CD14-positive monocyte (primary cell): ENCODE measurements around the gene RNASEL. TPM values are rescaled to one million over a fixed set of nuclear protein-coding genes. Genes with fewer than 3 reads are reported as not detected.

Experiments used
- DNase-seq, 3 donors: peaks; one replicate each; pipeline ENCODE4 v3.0.0-alpha.2; 2011 to 2022
- H2AFZ ChIP-seq: 2 replicates; pipeline ENCODE4 v1.6.0; 2012; ENCODE audit warnings: mild to moderate bottlenecking, low read depth, low read length, inconsistent platforms; ENCODE audit not compliant: insufficient read depth, poor library complexity, severe bottlenecking
- H3K27ac ChIP-seq, 2 donors: 1 replicate in 1 of 2; 2 replicates in 1 of 2; pipeline ENCODE4 v1.5.1; 2012 to 2013; ENCODE audit warnings: low read length in 2 of 2, control low read depth in 1 of 2, inconsistent platforms in 1 of 2, low read depth in 1 of 2, mild to moderate bottlenecking in 1 of 2
- H3K27me3 ChIP-seq, 2 donors: one replicate each; pipeline versions ENCODE4 v1.6.0 to v1.6.1; 2011 to 2013; ENCODE audit warnings: low read length in 2 of 2; ENCODE audit not compliant: control insufficient read depth in 2 of 2, insufficient read depth in 2 of 2
- H3K36me3 ChIP-seq, 2 donors: replicated peaks in 1 of 2; 1 replicate in 1 of 2; 2 replicates in 1 of 2; pipeline versions ENCODE4 v1.5.1 to v1.6.1; 2012 to 2013; ENCODE audit warnings: low read length in 2 of 2, control low read depth in 1 of 2, inconsistent platforms in 1 of 2, mild to moderate bottlenecking in 1 of 2; ENCODE audit not compliant: insufficient read depth in 2 of 2, control insufficient read depth in 1 of 2
- H3K4me1 ChIP-seq, 2 donors: 1 replicate in 1 of 2; 2 replicates in 1 of 2; pipeline versions ENCODE4 v1.5.1 to v1.6.1; 2012 to 2013; ENCODE audit warnings: low read length in 2 of 2, control low read depth in 1 of 2, inconsistent platforms in 1 of 2, mild to moderate bottlenecking in 1 of 2, moderate library complexity in 1 of 2; ENCODE audit not compliant: insufficient read depth in 2 of 2, control insufficient read depth in 1 of 2
- H3K4me2 ChIP-seq: replicated peaks from 2 replicates; pipeline ENCODE3; 2012; ENCODE audit warnings: low read length, moderate library complexity, mild to moderate bottlenecking; ENCODE audit not compliant: poor library complexity, severe bottlenecking; ENCODE audit errors: extremely low read depth
- H3K4me3 ChIP-seq, 3 experiments: fragments of 200-600 bp in 1 of 3; sonication (generic) in 1 of 3; replicated peaks in 1 of 3; 1 replicate in 2 of 3; 2 replicates in 1 of 3; pipeline ENCODE4 v1.5.1; 2011 to 2013; ENCODE audit warnings: low read length in 3 of 3, mild to moderate bottlenecking in 3 of 3, control low read depth in 2 of 3, low read depth in 2 of 3, inconsistent platforms in 1 of 3, moderate library complexity in 1 of 3
- H3K79me2 ChIP-seq: 2 replicates; pipeline ENCODE4 v1.6.0; 2012; ENCODE audit warnings: mild to moderate bottlenecking, control low read depth, inconsistent platforms, low read length, moderate library complexity; ENCODE audit not compliant: insufficient read depth
- H3K9ac ChIP-seq: 2 replicates; pipeline ENCODE4 v1.6.0; 2017; ENCODE audit warnings: low read length, mild to moderate bottlenecking; ENCODE audit not compliant: insufficient read depth, poor library complexity, severe bottlenecking
- H3K9me3 ChIP-seq, 2 donors: replicated peaks in 1 of 2; 1 replicate in 1 of 2; 2 replicates in 1 of 2; pipeline versions ENCODE4 v1.5.1 to v1.6.1; 2012 to 2013; ENCODE audit warnings: low read length in 2 of 2, control low read depth in 1 of 2; ENCODE audit not compliant: control insufficient read depth in 1 of 2, insufficient read depth in 1 of 2
- H4K20me1 ChIP-seq: 2 replicates; pipeline ENCODE4 v1.6.0; 2012; ENCODE audit warnings: mild to moderate bottlenecking, low read length, control low read depth, moderate library complexity; ENCODE audit not compliant: insufficient read depth
- H3K27ac Mint-ChIP-seq, 7 donors: one replicate each; pipeline ENCODE4 v1.8.0; 2020; ENCODE audit warnings: mild to moderate bottlenecking in 7 of 7, mixed read lengths in 7 of 7, moderate library complexity in 6 of 7, inconsistent platforms in 2 of 7
- H3K27me3 Mint-ChIP-seq, 3 donors: one replicate each; pipeline ENCODE4 v1.8.0; 2021 to 2022; ENCODE audit warnings: low read depth in 3 of 3, mild to moderate bottlenecking in 3 of 3, mixed read lengths in 3 of 3, moderate library complexity in 3 of 3, inconsistent platforms in 1 of 3
- H3K36me3 Mint-ChIP-seq, 2 donors: one replicate each; pipeline ENCODE4 v1.8.0; 2020; ENCODE audit warnings: mixed read lengths in 2 of 2, inconsistent platforms in 1 of 2, mild to moderate bottlenecking in 1 of 2
- H3K4me1 Mint-ChIP-seq: one replicate; pipeline ENCODE4 v1.8.0; 2020; ENCODE audit warnings: mild to moderate bottlenecking, mixed read lengths
- H3K4me3 Mint-ChIP-seq, 2 donors: one replicate each; pipeline ENCODE4 v1.8.0; 2020; ENCODE audit warnings: mild to moderate bottlenecking in 2 of 2, mixed read lengths in 2 of 2, moderate library complexity in 1 of 2
- H3K9me3 Mint-ChIP-seq, 7 donors: one replicate each; pipeline ENCODE4 v1.8.0; 2020 to 2022; ENCODE audit warnings: mixed read lengths in 7 of 7, mild to moderate bottlenecking in 6 of 7, moderate library complexity in 6 of 7, inconsistent platforms in 2 of 7
- WGBS: methylation state at CpG from one replicate; pipeline ENCODE4 v1.1.5; 2013; ENCODE audit warnings: missing lambda C conversion rate; ENCODE audit not compliant: insufficient coverage; 5-methylcytosine and 5-hydroxymethylcytosine counted together
- intact Hi-C, 2 donors: fragments of 100-400 bp; cut with micrococcal nuclease; formaldehyde crosslinking; loops; one replicate each; pipeline versions ENCODE4 v1.15.0 to v1.15.1; 2023
- polyA plus RNA-seq, 3 donors: library from polyadenylated mRNA; depleted of rRNA in 1 of 3; unstranded in 2 of 3; stranded (reverse) in 1 of 3; fragments of 300-500 nt in 2 of 3; fragments of >200 nt in 1 of 3; fragmentation: Illumina TruSeq in 2 of 3; gene quantifications; 1 replicate in 2 of 3; 2 replicates in 1 of 3; pipeline ENCODE4 v1.2.3, GENCODE V29; 2012 to 2021
- TF ChIP-seq, protein P1 (sequence below): fragments of 200-600 bp; IDR thresholded peaks from one replicate; pipeline ENCODE4 v1.8.0; 2022; ENCODE audit warnings: antibody characterized with exemption, mild to moderate bottlenecking

Gene RNASEL
- polyA plus RNA-seq, 3 donors: 6.9 to 12.3 (median 7.9) TPM

DNA sequence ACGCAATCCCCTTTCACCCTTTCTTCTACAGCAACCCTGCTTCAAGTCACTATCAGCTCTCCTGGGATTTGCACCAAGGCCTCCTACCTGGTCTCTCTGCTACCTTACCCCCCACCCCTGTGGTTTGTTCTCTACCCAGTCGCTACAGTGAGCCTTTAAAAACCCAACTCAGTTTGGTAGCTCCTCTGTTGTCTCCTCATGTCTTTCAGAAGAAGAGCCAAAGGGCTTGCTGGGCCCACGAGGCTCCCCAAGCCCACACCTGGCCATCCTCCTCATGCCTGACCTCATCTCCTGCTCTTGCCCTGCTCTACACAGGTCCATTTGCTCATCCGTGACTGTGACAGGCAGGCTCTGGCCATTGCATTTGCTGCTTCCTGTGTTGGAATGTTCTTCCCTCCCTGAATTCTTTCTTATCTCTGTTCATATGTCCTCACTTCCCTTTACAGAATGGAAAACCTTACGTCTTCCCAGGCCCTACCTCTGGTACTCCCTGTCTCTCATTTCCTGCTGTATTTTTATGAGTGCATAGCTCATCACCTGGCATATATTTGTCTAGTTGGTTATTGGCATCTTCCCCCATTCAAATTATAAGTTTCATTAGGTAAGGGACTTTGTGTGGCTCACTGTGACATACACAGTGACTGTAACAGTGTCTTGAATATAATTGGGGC is 11.8 kb upstream of the RNASEL start:
- no peaks in the 10 kb centered on the region for H4K20me1 ChIP-seq
- H3K36me3 ChIP-seq: no peaks in the 10 kb centered on the region
- Mint-ChIP-seq H3K27ac (no peak overlapping the region), H3K4me3 (no peak overlapping the region), H3K27me3 (peaks cover 3 to 14% (median 10%) of the 10 kb centered on the region in 3 donors), H3K4me1 (peaks cover 19% of the 10 kb centered on the region), H3K9me3 (peaks cover 0 to 2% (median 0%) of the 10 kb centered on the region in 7 donors), H3K36me3 (peaks cover 0 to 3% of the 10 kb centered on the region in 2 donors)
- no peaks in the 10 kb centered on the region for H3K79me2 ChIP-seq
- no peaks in the 10 kb centered on the region for H3K9me3 ChIP-seq
- H3K4me1 ChIP-seq: peaks cover 11 to 13% of the 10 kb centered on the region in 2 donors
- H3K9ac ChIP-seq: no peak overlapping the region
- H3K4me2 ChIP-seq: no peak overlapping the region
- no peak for DNase-seq
- intact Hi-C loops: loop anchor here (2.0 to 10.0 kb wide), 4 partner anchors 181 to 516 kb away; partner anchors contain the start of genes DHX9 (in 1 of the 2) and NPL (in 1 of the 2)
- 84% methylated on average over 3 of the region's 5 CpGs for WGBS
- peaks cover 13 to 39% of the 10 kb centered on the region in 2 donors for H3K27me3 ChIP-seq
- no peak overlapping the region for H3K27ac ChIP-seq
- H3K4me3 ChIP-seq: no peak overlapping the region
- TF ChIP-seq, protein P1, sequence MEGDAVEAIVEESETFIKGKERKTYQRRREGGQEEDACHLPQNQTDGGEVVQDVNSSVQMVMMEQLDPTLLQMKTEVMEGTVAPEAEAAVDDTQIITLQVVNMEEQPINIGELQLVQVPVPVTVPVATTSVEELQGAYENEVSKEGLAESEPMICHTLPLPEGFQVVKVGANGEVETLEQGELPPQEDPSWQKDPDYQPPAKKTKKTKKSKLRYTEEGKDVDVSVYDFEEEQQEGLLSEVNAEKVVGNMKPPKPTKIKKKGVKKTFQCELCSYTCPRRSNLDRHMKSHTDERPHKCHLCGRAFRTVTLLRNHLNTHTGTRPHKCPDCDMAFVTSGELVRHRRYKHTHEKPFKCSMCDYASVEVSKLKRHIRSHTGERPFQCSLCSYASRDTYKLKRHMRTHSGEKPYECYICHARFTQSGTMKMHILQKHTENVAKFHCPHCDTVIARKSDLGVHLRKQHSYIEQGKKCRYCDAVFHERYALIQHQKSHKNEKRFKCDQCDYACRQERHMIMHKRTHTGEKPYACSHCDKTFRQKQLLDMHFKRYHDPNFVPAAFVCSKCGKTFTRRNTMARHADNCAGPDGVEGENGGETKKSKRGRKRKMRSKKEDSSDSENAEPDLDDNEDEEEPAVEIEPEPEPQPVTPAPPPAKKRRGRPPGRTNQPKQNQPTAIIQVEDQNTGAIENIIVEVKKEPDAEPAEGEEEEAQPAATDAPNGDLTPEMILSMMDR: no peak
- no peak overlapping the region for H2AFZ ChIP-seq

DNA sequence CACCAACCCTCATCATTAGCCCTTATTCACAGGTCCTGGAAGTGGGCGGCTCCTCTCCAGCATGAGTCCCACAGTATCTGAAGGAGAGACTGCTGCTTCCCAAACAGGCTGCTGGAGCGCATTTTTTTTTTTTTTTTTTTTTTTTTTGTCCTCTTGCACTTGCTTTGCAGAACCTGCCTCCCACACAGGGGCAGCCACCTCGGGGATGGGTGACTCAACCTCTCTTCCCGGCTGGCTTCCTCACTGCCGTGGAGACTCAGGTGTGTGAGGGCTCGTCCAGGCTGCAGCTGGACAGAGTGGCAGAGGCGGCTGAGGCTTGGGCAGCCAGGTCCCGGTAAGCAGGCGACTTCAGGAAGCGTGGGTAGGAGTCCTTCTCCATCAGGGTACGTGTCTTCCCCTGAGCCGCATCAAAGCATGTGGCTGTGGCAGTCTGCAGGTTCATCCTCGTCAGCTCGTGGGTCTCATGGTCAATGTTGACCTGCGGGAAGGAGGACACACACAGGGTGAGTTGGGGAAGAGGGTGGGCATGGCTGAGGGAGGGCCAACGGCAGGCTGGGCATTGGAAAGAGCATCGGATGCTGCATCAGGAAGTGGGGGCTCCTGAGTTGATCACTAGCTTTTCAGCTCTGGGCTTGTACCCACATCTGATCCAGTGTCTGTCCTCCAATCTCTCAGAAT is 11.1 kb upstream of the RNASEL start:
- Mint-ChIP-seq H3K27ac (no peak overlapping the region), H3K9me3 (peaks cover 0 to 2% (median 0%) of the 10 kb centered on the region in 7 donors), H3K27me3 (peaks cover 0 to 10% (median 6%) of the 10 kb centered on the region in 3 donors), H3K4me1 (peaks cover 26% of the 10 kb centered on the region), H3K4me3 (no peak overlapping the region), H3K36me3 (peaks cover 0 to 3% of the 10 kb centered on the region in 2 donors)
- H3K36me3 ChIP-seq: no peaks in the 10 kb centered on the region
- intact Hi-C loops: loop anchor here (2.0 to 10.0 kb wide), 4 partner anchors 182 to 515 kb away; partner anchors contain the start of genes DHX9 (in 1 of the 2) and NPL (in 1 of the 2)
- peaks cover 13 to 34% of the 10 kb centered on the region in 2 donors for H3K27me3 ChIP-seq
- DNase-seq: no peak
- H4K20me1 ChIP-seq: no peaks in the 10 kb centered on the region
- no peak overlapping the region for H3K4me2 ChIP-seq
- H3K9me3 ChIP-seq: no peaks in the 10 kb centered on the region
- H3K79me2 ChIP-seq: no peaks in the 10 kb centered on the region
- H2AFZ ChIP-seq: no peak overlapping the region
- no peak overlapping the region for H3K27ac ChIP-seq
- peaks cover 11 to 16% of the 10 kb centered on the region in 2 donors for H3K4me1 ChIP-seq
- no peak overlapping the region for H3K9ac ChIP-seq
- WGBS: 95% methylated on average over 13 of the region's 17 CpGs
- TF ChIP-seq, protein P1: no peak
- no peak overlapping the region for H3K4me3 ChIP-seq
